SKM-1 treated with dmso at 0.1 percent for 144 hours (cell line): ENCODE data around the gene SLC25A40.
"Not testable (repeated sequence)": the region's sequence is repeated elsewhere in the genome, so short reads cannot be mapped to it uniquely, and the experiment has no call there.

ENCODE experiments used
- DNase-seq: peaks from one replicate; lab custom pipeline; 2025; ENCODE audit not compliant: unreplicated experiment; lab: John Stamatoyannopoulos, UW

The SLC25A40 gene, protein sequence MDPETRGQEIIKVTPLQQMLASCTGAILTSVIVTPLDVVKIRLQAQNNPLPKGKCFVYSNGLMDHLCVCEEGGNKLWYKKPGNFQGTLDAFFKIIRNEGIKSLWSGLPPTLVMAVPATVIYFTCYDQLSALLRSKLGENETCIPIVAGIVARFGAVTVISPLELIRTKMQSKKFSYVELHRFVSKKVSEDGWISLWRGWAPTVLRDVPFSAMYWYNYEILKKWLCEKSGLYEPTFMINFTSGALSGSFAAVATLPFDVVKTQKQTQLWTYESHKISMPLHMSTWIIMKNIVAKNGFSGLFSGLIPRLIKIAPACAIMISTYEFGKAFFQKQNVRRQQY

DNA sequence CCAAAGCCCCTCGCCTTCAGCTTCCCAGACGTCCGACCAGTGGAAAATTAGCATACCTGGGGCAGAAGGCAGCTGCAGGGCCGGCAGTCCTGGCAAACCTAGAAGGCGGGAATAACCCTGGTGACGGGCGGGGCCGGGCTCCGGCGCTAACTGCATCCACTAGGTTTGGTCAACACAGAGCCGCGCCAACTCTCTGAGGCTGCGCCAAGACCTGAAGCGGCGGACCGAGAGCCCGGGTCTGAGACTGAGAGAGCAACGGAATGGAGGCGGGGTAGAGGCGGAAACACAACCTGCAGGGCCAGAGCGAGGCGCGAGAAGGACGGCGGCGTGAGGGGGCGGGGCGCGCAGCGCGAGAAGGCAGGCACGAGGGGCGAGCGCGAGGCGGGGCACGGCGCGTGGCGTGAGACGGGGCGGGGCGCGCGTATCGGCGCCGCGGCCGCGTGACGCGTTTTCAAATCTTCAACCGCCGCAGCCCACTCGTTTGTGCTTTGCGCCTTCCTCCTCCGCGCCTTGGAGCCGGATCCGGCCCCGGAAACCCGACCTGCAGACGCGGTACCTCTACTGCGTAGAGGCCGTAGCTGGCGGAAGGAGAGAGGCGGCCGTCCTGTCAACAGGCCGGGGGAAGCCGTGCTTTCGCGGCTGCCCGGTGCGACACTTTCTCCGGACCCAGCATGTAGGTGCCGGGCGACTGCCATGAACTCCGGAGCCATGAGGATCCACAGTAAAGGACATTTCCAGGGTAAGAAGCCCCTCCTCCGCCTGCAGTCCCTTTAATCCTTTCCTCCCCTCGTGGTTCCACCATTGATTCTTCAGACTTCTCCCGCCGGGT lies at the start of gene SLC25A40, which contains the start of gene DBF4:
Gene SLC25A40 (minus strand): TSS at position 321 of the 829 bp plus-strand sequence. CDS start 17,633 bp downstream, outside the sequence.
Gene DBF4 (plus strand): TSS at position 454 of the 829 bp plus-strand sequence. CDS start 240 bp downstream, at position 694.
- DNase-seq = peak; percentile 93

- DNase-seq = not testable (repeated sequence)
These were observed 46.7 kb upstream of the SLC25A40 start for GRCh38 chr7:87922759-87923395.

DNA sequence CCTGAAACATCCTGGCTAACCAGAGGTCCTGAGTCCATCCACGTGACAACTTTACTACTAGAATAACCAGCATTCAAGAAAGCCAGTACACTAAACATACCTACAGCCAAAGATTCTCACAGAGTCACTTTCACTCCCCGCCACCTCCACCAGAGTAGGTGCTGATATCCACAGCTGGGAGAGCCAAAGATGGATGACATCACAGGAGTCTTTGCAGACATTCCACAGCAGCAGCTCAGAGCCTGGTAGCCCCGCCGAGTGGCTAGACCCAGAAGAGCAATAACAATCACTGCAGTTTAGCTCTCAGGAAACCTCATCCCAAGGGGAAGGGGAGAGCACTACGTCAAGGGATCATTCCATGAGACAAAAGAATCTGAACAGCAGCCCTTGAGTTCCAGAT lies 44.4 kb upstream of the SLC25A40 start:
- DNase-seq = no peak

DNA sequence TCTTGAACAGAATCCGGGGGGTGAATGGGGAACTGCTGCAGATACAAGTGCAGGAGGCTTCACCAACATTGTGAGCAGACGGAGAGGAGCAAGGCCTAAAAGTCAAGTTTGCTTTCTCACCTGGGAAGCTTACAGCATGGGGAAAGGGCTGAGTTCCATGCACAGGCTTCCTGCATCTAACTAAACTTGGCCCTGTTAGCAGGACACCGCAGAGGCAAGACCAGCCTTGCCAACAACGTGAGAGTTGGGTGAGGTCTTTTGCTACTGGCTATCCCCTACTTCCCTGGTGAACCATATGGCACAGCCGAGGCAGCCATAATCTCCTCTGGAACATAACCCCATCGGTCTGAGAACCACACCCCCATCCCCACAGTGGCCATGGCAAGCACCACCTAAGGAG lies 43.7 kb upstream of the SLC25A40 start:
- no peak for DNase-seq

GRCh38 chr7:87918740-87919139 lies 42.6 kb upstream of the SLC25A40 start:
- no peak for DNase-seq

GRCh38 chr7:87912121-87912520 lies 36.0 kb upstream of the SLC25A40 start:
- peak; percentile 11 for DNase-seq

GRCh38 chr7:87908814-87909213 lies 32.7 kb upstream of the SLC25A40 start:
- DNase-seq = not testable (repeated sequence)

- not testable (repeated sequence) for DNase-seq
These were observed 31.2 kb upstream of the SLC25A40 start for GRCh38 chr7:87907136-87907906.

DNA sequence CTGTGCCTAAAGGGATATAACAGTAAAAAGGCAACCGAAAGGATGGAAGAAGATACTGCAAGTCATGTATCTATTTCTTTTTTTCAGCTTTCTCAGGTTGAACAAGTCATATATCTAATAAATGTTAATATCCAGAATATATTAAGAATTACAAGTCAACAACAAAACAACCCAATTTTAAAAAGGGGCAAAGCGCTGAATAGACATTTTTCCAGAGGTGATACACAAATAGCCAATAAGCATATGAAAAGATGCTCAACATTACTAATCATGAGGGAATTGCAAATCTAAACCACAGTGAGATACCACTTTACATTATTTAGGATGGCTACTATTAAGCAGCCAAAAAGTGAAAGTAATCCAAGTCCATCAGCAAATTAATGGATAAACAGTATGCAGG lies 23.1 kb upstream of the SLC25A40 start:
- DNase-seq = no peak

DNA sequence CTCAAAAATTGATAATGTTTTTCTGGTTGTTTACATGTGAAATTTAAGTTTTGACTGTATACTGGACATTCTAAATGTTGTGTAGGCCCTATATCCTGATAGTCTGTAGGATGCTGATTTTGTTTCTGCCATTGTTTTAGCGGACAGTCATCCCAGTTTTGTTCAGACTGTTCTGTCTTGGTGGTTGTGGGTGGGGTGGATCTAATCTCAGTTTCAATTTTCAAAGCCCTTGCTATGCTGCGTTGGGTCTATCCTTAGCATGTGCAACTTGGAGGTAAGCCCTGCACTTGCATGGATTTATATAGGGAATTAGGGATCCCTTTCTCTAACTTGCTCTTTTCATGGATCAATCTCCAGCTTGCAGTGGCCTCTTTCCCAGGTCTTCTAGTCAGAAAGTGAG lies 19.2 kb upstream of the SLC25A40 start:
- DNase-seq = no peak

DNA sequence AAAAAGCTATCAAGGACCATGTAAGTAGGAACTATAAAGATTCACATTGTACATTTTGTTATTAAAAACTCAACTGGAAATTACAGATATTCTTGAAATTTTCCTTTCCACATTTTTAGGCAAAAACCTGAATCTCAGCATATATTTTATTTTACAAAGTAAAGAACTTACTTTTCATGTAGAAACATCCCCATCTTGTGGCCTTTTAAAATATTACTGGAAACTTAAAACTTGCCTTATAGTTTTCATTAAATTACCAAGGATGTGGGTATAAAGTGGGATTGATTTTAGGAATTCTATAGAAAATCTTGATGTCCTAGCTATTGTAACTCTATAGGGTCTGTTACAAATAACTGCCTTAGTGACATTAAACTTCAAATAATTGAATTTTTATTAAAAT lies 10.7 kb upstream of the SLC25A40 start:
- peak; percentile 29 for DNase-seq

DNA sequence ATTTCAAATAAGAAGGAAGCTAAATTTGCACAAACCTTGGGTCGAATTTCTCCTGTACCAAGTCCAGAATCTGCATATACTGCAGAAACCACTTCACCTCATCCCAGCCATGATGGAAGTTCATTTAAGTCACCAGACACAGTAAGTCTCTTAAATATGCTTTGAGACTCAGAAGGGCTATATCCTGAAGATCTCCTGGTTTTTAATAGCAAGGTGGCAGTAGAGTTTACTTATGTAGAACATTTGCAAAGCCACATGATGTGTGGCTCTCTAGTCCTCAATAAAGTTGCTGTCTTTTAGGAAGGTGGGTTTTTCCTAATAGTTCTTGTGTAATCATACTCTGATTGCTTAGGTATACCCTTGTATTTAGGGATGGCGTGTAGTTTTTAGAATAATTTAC lies 8.9 kb upstream of the SLC25A40 start:
- DNase-seq = no peak

GRCh38 chr7:87882151-87882937 lies 6.2 kb upstream of the SLC25A40 start:
- no peak for DNase-seq

GRCh38 chr7:87878208-87878735 lies 2.1 kb upstream of the SLC25A40 start:
- DNase-seq = no peak

- no peak for DNase-seq
These were observed 1.3 kb upstream of the SLC25A40 start for GRCh38 chr7:87877366-87878040.

DNA sequence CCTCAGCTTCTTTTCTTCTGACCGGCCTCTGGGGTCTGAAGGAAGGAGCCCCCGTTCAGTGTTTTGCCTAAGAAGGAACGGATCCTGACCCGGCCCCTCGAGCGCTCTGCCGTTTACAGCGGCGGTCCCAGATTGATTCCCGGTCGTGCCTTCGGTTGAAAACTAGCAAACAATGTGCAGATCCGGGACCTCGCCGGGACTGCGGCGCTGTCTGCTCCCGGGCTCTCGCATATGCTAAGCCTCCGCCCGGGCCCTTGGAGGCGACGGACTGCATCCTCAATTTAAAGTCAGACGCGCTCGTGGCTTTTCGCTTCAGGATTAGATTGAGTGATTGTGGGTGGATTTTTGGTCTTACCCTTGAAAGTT lies 692 bp upstream of the SLC25A40 start:
- no peak for DNase-seq

GRCh38 chr7:87875151-87876039 lies 765 bp downstream of the SLC25A40 start:
- no peak for DNase-seq

GRCh38 chr7:87874066-87874465 lies 2.1 kb downstream of the SLC25A40 start:
- peak; percentile 97 for DNase-seq
